Middle frontal gyrus (tissue), 1 donor: Measurements from ENCODE around the gene KIF3A.
"Not testable (repeated sequence)": the region's sequence is repeated elsewhere in the genome, so short reads cannot be mapped to it uniquely, and the experiment has no call there.

Experiments used
- DNase-seq: peaks from one replicate; pipeline ENCODE4 v3.0.0-alpha.2; 2015; ENCODE audit warnings: low spot score; ENCODE audit errors: extremely low spot score

KIF3A gene

GRCh38 chr5:132725745-132726144 is 11.6 kb downstream of the KIF3A start:
- DNase-seq = no peak

- DNase-seq = no peak
Observed at GRCh38 chr5:132718544-132719312, 18.6 kb downstream of the KIF3A start.

- DNase-seq = no peak
Observed at GRCh38 chr5:132714456-132715307, 22.7 kb downstream of the KIF3A start.

- no peak for DNase-seq
Observed at GRCh38 chr5:132708645-132709044, 28.7 kb downstream of the KIF3A start.

DNA sequence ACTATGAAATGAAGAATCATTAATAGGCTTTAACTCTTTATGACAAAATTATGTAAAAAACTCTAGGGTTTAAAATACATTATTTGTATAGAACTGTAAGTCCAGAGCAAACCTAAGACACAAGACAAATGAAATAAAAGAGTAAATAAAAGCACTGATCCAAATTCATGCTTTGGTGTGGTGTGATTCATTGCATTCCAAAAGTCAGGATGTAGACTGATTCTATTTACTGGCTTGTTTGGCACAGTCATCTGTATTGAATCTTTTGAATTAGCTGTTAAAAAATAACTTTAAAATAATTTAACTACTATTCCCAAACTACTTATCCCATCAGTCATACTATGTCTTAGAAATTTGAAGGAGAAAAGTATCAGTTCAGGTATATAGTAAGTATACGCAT is 32.5 kb downstream of the KIF3A start:
- DNase-seq = no peak

GRCh38 chr5:132695956-132696355 is 41.4 kb downstream of the KIF3A start:
- DNase-seq = no peak

- DNase-seq = no peak
Observed at GRCh38 chr5:132692632-132692967, 44.7 kb downstream of the KIF3A start.

DNA sequence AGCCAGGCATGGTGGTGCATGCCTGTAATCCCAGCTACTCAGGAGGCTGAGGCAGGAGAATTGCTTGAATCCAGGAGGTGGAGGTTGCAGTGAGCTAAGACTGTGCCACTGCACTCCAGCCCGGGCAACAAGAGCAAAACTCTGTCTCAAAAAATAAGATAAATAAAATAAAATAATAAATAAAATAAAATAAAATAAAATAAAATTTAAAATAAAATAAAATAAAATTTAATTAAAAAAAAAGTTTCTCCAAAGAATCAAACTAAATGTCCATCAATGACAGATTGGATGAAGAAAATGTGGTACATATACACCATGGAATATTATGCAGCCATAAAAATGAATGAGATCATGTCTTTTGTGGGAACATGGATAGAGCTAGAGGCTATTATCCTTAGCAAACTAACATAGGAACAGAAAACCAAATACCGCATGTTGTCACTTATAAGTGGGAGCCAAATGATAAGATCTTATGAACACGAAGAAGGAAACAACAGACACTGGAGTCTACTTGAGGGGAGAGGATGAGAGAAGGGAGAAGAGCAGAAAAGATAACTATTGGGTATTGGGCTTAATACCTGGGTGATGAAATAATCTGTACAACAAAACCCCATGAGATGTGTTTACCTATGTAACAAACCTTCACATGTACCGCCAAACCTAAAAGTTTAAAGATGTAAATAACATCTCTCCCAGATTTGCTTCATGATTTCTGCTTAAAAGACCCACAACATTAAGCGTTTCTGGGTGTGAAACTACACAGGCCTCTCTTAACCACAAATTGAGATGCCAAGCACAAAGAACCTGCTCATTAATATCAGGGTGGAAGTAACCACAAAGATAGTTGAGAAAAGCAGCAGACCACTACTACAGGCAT is 45.4 kb downstream of the KIF3A start:
- DNase-seq = not testable (repeated sequence)

- no peak for DNase-seq
Observed at GRCh38 chr5:132690156-132690555, 47.2 kb downstream of the KIF3A start.

DNA sequence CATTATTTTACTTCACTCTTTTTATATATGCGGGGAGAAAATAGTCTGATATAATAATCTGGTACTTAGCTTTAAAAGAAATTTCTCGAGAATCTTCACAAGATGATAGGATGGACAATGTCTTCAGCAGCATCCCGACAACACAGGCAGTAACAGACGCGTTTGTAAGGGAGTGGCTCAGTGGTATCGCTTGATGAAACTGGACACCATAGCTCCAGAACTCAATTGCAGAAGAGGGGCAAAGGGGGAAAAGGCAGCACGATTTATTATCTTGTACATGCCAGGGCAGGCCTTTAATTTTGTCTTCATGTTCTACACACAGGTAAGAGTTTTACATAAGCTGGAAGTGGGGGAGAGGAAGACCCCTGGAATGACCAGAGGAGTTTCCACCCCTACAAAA is 47.8 kb downstream of the KIF3A start:
- no peak for DNase-seq

- no peak for DNase-seq
Observed at GRCh38 chr5:132688536-132689339, 48.6 kb downstream of the KIF3A start.

GRCh38 chr5:132687995-132688394 is 49.4 kb downstream of the KIF3A start:
- no peak for DNase-seq

- no peak for DNase-seq
Observed at GRCh38 chr5:132686193-132686592, 51.2 kb downstream of the KIF3A start.

DNA sequence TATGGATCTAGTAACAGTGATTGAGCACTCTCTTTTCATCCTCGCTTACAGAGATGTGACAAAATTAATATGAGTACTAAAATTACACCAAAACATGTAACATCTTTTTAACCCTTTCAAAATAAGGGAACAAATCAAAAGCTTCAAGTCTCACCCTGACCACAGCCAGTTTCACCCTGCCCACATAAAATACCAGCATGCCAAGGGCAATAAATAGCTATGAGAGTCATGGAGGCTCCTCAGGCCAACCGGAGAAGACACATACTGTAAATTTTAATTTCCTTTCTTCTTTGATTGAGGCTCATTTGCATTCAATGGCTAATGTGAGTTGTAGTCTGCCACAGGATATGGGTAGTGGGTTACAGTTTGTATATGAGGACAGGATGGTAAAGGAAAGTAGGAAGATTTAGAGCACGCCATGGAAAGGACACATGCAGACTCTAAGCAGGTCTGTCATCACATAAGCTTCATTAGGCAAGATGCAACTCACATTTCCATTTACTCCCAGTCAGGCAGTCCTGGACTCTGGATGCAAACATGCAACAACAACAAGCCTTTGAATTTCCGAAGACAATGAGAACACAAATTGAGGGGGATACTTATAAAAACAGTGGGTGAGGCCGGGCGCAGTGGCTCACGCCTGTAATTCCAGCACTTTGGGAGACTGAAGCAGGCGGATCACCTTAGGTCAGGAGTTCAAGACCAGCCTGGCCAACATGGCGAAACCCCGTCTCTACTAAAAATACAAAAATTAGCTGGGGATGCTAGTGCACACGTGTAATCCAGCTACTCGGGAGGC is 52.2 kb downstream of the KIF3A start:
- DNase-seq = no peak

DNA sequence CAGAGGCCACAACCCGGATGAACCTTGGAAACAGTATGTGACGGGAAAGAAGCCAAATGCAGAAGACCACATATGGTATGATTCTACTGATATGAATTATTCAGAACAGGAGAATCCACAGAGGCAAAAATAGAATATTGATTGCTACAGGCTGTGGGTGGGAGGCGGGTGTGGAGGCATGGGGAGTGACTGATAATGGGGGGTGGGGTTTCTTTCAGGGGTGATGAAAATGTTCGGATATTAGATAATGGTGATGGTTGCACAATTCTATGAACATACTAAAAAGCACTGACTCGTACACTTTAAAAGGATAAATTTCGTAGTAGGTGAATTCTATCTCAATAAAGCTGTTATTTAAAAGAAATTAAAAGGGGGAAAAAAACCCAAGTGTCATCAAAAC is 52.9 kb downstream of the KIF3A start:
- no peak for DNase-seq

DNA sequence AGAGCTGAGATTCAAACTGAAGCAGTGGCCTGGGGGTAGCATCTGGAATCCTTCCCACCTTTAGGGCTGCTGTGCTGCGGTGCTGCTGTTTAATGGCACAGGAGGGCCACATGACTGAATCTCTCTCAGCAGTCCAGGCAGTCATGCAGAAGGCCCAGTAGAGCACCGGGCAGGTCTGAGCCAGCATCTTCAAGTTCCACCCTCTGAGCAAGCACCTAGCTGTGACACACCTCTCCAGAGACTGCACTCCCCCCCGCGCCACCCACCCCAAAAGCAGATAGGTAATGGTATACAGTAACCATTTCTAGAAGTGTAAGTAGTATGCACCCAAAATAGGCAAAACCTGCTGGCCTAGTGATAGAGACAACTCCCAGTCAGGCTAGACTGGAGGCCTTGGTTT is 55.4 kb downstream of the KIF3A start:
- DNase-seq = no peak

DNA sequence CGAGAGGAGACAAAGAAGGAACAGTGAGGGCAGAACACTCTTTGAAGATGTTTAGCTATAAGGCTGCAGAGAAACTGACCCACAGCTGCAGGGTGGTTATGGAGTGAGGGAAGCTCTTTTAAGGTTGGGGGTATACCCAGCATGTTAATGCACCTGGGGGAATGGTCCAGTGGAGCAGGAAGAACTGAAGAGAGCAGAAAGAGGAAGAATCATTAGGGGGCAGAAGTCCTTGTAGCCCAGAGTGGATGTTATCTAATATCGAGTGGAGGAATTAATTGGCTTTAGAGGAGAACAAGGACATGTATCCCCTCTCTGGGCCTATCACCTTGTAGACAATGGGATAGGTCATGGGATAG is 55.9 kb downstream of the KIF3A start:
- no peak for DNase-seq

DNA sequence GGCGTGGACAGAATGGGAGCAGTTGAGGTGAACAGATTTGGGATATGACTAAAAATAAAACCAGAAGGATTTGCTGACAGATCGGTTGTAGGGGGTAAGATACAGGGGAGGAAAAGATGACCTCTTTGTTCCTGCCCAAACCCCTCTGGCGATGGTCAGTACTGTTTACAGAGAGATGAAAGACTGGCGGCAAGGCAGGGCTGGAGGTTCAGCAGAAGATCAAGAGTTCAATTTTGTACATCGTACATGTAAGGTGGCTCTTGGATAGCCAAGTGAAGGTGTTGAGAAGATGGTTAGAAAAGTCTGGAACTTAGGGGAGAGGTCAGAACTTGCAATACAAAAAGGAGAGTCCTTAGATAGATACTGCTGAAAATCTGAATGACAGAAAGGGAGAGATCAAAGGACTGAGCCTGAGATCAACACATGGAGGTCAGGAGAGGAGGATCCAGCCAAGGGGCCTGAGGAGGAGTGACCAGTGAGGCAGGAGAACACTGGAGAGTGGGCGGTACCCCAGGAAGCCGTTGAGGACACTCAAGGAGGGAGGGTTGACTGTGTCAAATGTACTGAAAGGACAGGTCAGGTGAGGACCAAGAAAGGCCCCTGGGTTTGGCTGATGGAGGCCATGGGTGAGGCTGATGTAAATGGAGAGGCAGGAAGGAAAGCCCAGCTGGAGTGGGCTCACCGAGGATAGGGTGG is 56.4 kb downstream of the KIF3A start:
- no peak for DNase-seq

DNA sequence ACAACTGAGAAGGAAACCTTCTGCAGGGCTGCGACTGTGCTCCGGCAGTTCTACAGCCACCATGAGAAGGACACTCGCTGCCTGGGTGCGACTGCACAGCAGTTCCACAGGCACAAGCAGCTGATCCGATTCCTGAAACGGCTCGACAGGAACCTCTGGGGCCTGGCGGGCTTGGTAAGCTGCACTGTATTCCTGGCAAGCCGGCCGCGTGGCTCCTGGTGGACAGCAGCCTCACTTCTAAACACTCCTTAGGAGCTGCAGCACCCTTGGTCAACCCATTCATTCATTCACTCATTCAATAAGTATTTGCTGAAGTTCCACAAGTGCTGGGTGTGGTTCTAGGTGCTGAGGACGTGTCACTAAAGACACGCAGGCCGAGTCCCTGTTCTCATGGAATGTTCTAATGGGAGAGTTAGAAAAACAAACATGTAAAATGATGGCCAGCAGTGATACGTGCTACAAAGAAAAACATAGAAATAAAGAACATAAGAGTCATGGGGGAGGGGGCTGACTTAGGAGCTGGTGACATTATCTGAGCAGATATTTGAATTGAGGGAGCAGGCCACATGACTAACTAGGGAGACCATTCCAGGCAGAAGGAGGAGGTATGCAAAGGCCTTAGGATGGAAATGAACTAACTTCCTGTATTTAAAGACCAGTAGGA is 57.5 kb downstream of the KIF3A start:
- no peak for DNase-seq
